Naive thymus-derived CD4-positive, alpha-beta T cell (primary cell): ENCODE results near the gene RARRES2. TPM values are rescaled to one million over a fixed set of nuclear protein-coding genes. Genes with fewer than 3 reads are reported as not detected.

Experiments used
- ATAC-seq: fragments of 150-1000 bp; cut with Tn5 transposase; 2 replicates; pipeline ENCODE4 v1.10.0; 2021; ENCODE audit warnings: mild to moderate bottlenecking, moderate library complexity
- CTCF ChIA-PET: fragments of 350-600 bp; sonication (Branson Sonifier 250); formaldehyde crosslinking; loops from one replicate; lab custom pipeline; 2021; ENCODE audit warnings: antibody characterized with exemption; lab: Charles Lee
- POLR2A ChIA-PET: fragments of 350-600 bp; sonication (Branson Sonifier 250); formaldehyde crosslinking; loops from one replicate; lab custom pipeline; 2021; ENCODE audit warnings: antibody characterized with exemption, inconsistent platforms; lab: Charles Lee
- DNase-seq, 9 donors: peaks; one replicate each; pipeline versions ENCODE4 v3.0.0 to v3.0.0-alpha.2; 2020 to 2022; ENCODE audit warnings: mixed read lengths in 1 of 9
- H3K27ac ChIP-seq: one replicate; pipeline ENCODE4 v1.7.0; 2013; ENCODE audit warnings: mild to moderate bottlenecking, low read depth, low read length, moderate library complexity
- H3K27me3 ChIP-seq, 2 donors: one replicate each; pipeline ENCODE4 v1.7.0; 2013; ENCODE audit warnings: low read length in 2 of 2, mild to moderate bottlenecking in 2 of 2, moderate library complexity in 2 of 2; ENCODE audit not compliant: control insufficient read depth in 2 of 2, insufficient read depth in 2 of 2
- H3K36me3 ChIP-seq, 3 experiments: 1 replicate in 2 of 3; 2 replicates in 1 of 3; pipeline ENCODE4 v1.7.0; 2013; ENCODE audit warnings: low read length in 3 of 3, mild to moderate bottlenecking in 3 of 3, moderate library complexity in 1 of 3; ENCODE audit not compliant: insufficient read depth in 3 of 3, control insufficient read depth in 2 of 3
- H3K4me1 ChIP-seq, 2 donors: one replicate each; pipeline ENCODE4 v1.7.0; 2013; ENCODE audit warnings: low read length in 2 of 2, mild to moderate bottlenecking in 2 of 2, moderate library complexity in 1 of 2; ENCODE audit not compliant: control insufficient read depth in 2 of 2, insufficient read depth in 2 of 2
- H3K4me3 ChIP-seq: 2 replicates; pipeline ENCODE4 v1.7.0; 2013; ENCODE audit warnings: mild to moderate bottlenecking, low read length
- H3K9me3 ChIP-seq, 3 experiments: 1 replicate in 2 of 3; 2 replicates in 1 of 3; pipeline ENCODE4 v1.7.0; 2013; ENCODE audit warnings: low read length in 3 of 3; ENCODE audit not compliant: control insufficient read depth in 2 of 3
- H3K27ac Mint-ChIP-seq, 9 donors: one replicate each; pipeline ENCODE4 v1.8.0; 2020 to 2022; ENCODE audit warnings: mixed read lengths in 9 of 9, mild to moderate bottlenecking in 8 of 9, moderate library complexity in 5 of 9, inconsistent platforms in 2 of 9
- H3K27me3 Mint-ChIP-seq, 5 donors: one replicate each; pipeline ENCODE4 v1.8.0; 2021 to 2022; ENCODE audit warnings: mixed read lengths in 5 of 5, mild to moderate bottlenecking in 1 of 5
- H3K36me3 Mint-ChIP-seq, 5 donors: one replicate each; pipeline ENCODE4 v1.8.0; 2020 to 2022; ENCODE audit warnings: mixed read lengths in 5 of 5, mild to moderate bottlenecking in 3 of 5, inconsistent platforms in 1 of 5
- H3K4me1 Mint-ChIP-seq, 7 donors: one replicate each; pipeline ENCODE4 v1.8.0; 2020 to 2022; ENCODE audit warnings: mixed read lengths in 7 of 7, mild to moderate bottlenecking in 3 of 7, inconsistent platforms in 1 of 7
- H3K4me3 Mint-ChIP-seq, 10 donors: one replicate each; pipeline ENCODE4 v1.8.0; 2020 to 2022; ENCODE audit warnings: mild to moderate bottlenecking in 10 of 10, mixed read lengths in 10 of 10, moderate library complexity in 6 of 10, inconsistent platforms in 2 of 10
- H3K9me3 Mint-ChIP-seq, 11 donors: one replicate each; pipeline ENCODE4 v1.8.0; 2020 to 2022; ENCODE audit warnings: mixed read lengths in 11 of 11, mild to moderate bottlenecking in 4 of 11, inconsistent platforms in 1 of 11, moderate library complexity in 1 of 11
- intact Hi-C, 2 donors: fragments of 100-400 bp; cut with micrococcal nuclease; formaldehyde crosslinking; loops; one replicate each; pipeline ENCODE4 v1.15.1; 2023
- polyA plus RNA-seq, 2 donors: library from polyadenylated mRNA; unstranded; fragments of 300-500 nt; fragmentation: Illumina TruSeq; gene quantifications; one replicate each; pipeline ENCODE4 v1.2.3, GENCODE V29; 2021
- total RNA-seq, 6 experiments: library from RNA in 5 of 6; stranded (reverse) in 5 of 6; gene quantifications; 1 replicate in 5 of 6; 2 replicates in 1 of 6; pipeline ENCODE4 v1.2.3 and lab custom pipeline; 2021 to 2026

RARRES2 gene
- total and polyA plus RNA-seq, 7 experiments from 2014 or later, result 0.38 TPM; not detected in 6

GRCh38 chr7:150381096-150381495, 39.7 kb upstream of the RARRES2 start:
- POLR2A ChIA-PET, result interaction anchor here (0.6 to 1.5 kb wide), 5 partner anchors 11 to 354 kb away, joined by 3 to 7 read pairs (median 4); partner anchors contain the start of gene REPIN1
- intact Hi-C loops, result no loop called here

DNA sequence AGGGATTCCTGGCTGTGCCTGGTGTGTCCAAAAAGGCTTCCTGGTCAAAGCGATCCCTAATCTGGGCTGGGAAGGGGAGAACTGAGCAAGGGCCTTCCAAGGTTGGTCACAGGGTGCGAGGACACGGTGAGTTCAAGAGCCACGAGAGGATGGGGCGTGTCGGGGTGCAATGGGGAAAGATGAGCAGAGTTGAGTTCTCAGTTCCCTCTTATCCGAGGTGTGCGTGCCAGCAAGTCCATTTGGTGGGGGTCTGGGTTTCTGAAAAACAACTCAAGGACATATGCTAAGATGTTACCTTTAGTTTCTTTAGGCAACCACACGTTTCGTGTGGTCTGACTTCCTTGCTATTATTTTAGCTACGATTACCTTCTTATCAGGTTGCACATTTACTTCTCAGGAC, 39.0 kb upstream of the RARRES2 start:
- H3K4me3 ChIP-seq, result no peak overlapping the region
- Mint-ChIP-seq H3K9me3 (no peaks in the 10 kb centered on the region), H3K4me1 (peaks cover 31 to 47% (median 39%) of the 10 kb centered on the region in 7 donors), H3K36me3 (peaks cover 0 to 4% (median 0%) of the 10 kb centered on the region in 5 donors), H3K4me3 (peak overlapping the region; percentile 84 to 95 (median 90)), H3K27ac (peak overlapping the region in 4 of 9 donors; percentile 61 to 79 (median 74)), H3K27me3 (no peaks in the 10 kb centered on the region)
- no peaks in the 10 kb centered on the region for H3K9me3 ChIP-seq
- H3K36me3 ChIP-seq, result no peaks in the 10 kb centered on the region
- ChIA-PET CTCF (no interaction called here), POLR2A (interaction anchor here (0.6 to 1.5 kb wide), 4 partner anchors 11 to 24 kb away, joined by 3 to 7 read pairs (median 4); partner anchors contain the start of gene REPIN1)
- DNase-seq (no peak), ATAC-seq (no peak)
- intact Hi-C loops, result no loop called here
- H3K27ac ChIP-seq, result no peak overlapping the region
- H3K4me1 ChIP-seq, result peaks cover 4 to 30% of the 10 kb centered on the region in 2 donors
- no peaks in the 10 kb centered on the region for H3K27me3 ChIP-seq

More at GRCh38 chr7:150381096-150381495, 39.7 kb upstream of the RARRES2 start:
- Mint-ChIP-seq H3K4me3 (peak overlapping the region in 2 of 10 donors; percentile 84 to 94), H3K36me3 (peaks cover 0 to 5% (median 0%) of the 10 kb centered on the region in 5 donors), H3K9me3 (no peaks in the 10 kb centered on the region), H3K27ac (no peak overlapping the region), H3K4me1 (peaks cover 26 to 41% (median 34%) of the 10 kb centered on the region in 7 donors), H3K27me3 (no peaks in the 10 kb centered on the region)
- Histone ChIP-seq H3K27me3 (no peaks in the 10 kb centered on the region), H3K27ac (no peak overlapping the region), H3K9me3 (no peaks in the 10 kb centered on the region), H3K4me3 (no peak overlapping the region), H3K36me3 (no peaks in the 10 kb centered on the region), H3K4me1 (peaks cover 4 to 27% of the 10 kb centered on the region in 2 donors)
- CTCF ChIA-PET, result no interaction called here
- ATAC-seq, result no peak
- no peak for DNase-seq

- Histone ChIP-seq H3K36me3 (no peaks in the 10 kb centered on the region), H3K27me3 (no peaks in the 10 kb centered on the region), H3K27ac (peak overlapping the region; percentile 91), H3K4me3 (peak overlapping the region; percentile 68), H3K9me3 (no peaks in the 10 kb centered on the region), H3K4me1 (peaks cover 4 to 30% of the 10 kb centered on the region in 2 donors)
- Mint-ChIP-seq H3K9me3 (no peaks in the 10 kb centered on the region), H3K27ac (peak overlapping the region; percentile 61 to 90 (median 74)), H3K36me3 (peaks cover 0 to 2% (median 0%) of the 10 kb centered on the region in 5 donors), H3K27me3 (no peaks in the 10 kb centered on the region), H3K4me3 (peak overlapping the region; percentile 84 to 95 (median 90)), H3K4me1 (peaks cover 31 to 51% (median 45%) of the 10 kb centered on the region in 7 donors)
- ATAC-seq (no peak), DNase-seq (peak in 1 of 9 donors; percentile 24)
- intact Hi-C loops, result loop anchor here (1.0 to 5.0 kb wide), 9 partner anchors 10 to 963 kb away; partner anchors contain the start of genes ACTR3C (in 2 of the 2), LRRC61 (in 2 of the 2), FASTK (in 1 of the 2) and NUB1 (in 1 of the 2)
- ChIA-PET POLR2A (interaction anchor here (1.3 to 1.5 kb wide), 3 partner anchors 10 to 22 kb away, joined by 3 to 7 read pairs (median 4); partner anchors contain the start of gene REPIN1), CTCF (no interaction called here)
Observed at GRCh38 chr7:150379441-150380379, 38.3 kb upstream of the RARRES2 start.

DNA sequence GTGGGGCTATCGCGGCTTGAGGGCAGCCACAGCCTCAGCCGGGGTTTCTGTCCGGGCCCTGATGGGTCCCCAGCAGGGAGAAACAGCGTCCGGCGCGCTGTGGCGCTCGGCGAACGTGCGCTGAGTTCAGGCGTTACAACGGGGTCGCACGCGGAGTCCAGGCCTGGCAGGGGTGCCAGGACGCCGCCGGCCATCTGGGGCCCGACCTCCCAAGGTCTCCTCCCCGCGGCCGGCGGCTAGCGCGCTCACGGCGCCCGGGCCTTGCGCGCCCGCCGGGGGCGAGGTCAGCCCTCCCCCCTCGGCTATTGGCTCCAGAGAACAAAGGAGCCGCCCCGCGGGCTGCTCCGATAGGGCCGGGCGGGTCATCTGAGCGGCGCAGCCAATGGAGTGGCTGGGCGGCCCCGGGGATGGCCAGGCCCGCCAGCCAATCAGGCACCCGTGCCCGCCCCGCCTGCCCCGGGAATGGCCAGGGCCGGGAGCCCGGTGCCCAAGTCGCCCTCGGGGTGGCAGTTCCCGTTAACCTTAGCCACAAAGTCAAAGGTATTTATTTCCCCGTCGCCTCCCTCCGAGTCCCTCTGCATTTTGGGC, 37.5 kb upstream of the RARRES2 start, which contains the start of gene ZNF775:
TSS of gene ZNF775 (plus strand) at position 478 of the 588 bp plus-strand sequence. CDS start 9,141 bp downstream, outside the sequence.
- CTCF ChIA-PET, result interaction anchor here (1.1 to 1.3 kb wide), 2 partner anchors 24 to 27 kb away, joined by 3 read pairs; a partner anchor contains a TSS
- H3K4me1 Mint-ChIP-seq, result peaks cover 32 to 57% (median 46%) of the 10 kb centered on the region in 7 donors
- ATAC-seq, result peak; percentile 98

DNA sequence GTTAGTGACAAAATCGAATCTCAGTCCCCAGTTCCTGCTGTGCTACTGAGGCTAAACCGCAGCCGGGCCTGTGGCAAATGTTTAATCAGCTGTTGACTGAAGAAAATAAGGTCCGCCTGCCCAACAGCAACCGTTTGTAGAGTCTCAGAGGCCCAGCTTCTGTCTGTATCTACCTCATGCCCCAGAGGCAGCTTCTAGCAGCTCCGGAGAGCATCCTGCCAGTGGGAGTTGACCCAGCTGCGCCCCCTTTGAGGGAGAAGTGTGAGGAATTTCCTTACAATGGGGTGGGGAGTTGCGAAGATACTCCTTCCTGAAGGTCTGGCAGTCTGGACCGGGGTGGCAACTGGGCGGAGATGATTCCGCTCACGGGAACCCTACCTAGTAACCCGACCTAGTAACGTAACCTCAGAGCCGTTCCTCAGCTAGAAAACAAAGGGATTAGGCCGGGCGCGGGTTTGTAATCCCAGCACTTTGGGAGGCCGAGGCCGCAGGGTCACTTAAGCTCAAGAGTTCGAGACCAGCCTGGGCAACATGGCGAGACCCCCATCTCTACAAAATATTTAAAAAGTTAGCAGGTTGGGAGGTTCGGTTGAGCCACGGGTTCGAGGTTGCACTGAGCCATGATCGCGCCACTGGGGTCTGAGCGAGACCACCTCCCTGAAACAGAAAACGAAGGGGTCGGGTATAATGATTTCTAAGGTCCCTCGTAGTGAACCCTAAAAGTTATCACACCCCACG, 36.9 kb upstream of the RARRES2 start:
- intact Hi-C loops, result loop anchor here (2.0 to 5.0 kb wide), 4 partner anchors 55 to 964 kb away; partner anchors contain the start of genes ACTR3C (in 2 of the 2), LRRC61 (in 2 of the 2), FASTK (in 1 of the 2) and NUB1 (in 1 of the 2)
- Histone ChIP-seq H3K27me3 (no peaks in the 10 kb centered on the region), H3K36me3 (peaks cover 0 to 9% (median 0%) of the 10 kb centered on the region in 3 experiments), H3K9me3 (no peaks in the 10 kb centered on the region), H3K4me1 (peaks cover 4 to 30% of the 10 kb centered on the region in 2 donors), H3K4me3 (peak overlapping the region; percentile 68), H3K27ac (peak overlapping the region; percentile 91)
- Mint-ChIP-seq H3K9me3 (no peaks in the 10 kb centered on the region), H3K27me3 (no peaks in the 10 kb centered on the region), H3K4me3 (peak overlapping the region; percentile 75 to 91 (median 86)), H3K27ac (peak overlapping the region; percentile 51 to 95 (median 86)), H3K36me3 (peaks cover 0 to 13% (median 5%) of the 10 kb centered on the region in 5 donors), H3K4me1 (peaks cover 35 to 64% (median 53%) of the 10 kb centered on the region in 7 donors)
- ChIA-PET CTCF (interaction anchor here (0.9 to 1.5 kb wide), 4 partner anchors 10 to 28 kb away, joined by 3 to 4 read pairs (median 3); partner anchors contain the start of gene REPIN1), POLR2A (interaction anchor here (0.6 to 2.4 kb wide), 14 partner anchors 9 to 849 kb away, joined by 3 to 35 read pairs (median 4); partner anchors contain the start of genes ABCF2, ACTR3C, GIMAP4 and LRRC61)
- DNase-seq (peak in 6 of 9 donors; percentile 22 to 41 (median 38)), ATAC-seq (no peak)

More for the DNA sequence above, 37.5 kb upstream of the RARRES2 start, which contains the start of gene ZNF775:
- Histone ChIP-seq H3K4me3 (peak within 1 kb of the TSS; percentile 68), H3K4me1 (peaks cover 4 to 30% of the 10 kb centered on the region in 2 donors), H3K36me3 (peaks cover 0 to 6% (median 0%) of the 10 kb centered on the region in 3 experiments), H3K27me3 (no peaks in the 10 kb centered on the region), H3K27ac (peak within 1 kb of the TSS; percentile 91), H3K9me3 (no peaks in the 10 kb centered on the region)
- peak; percentile 87 to 96 (median 90) for DNase-seq
- peak within 1 kb of the TSS; percentile 61 to 95 (median 86) for H3K27ac Mint-ChIP-seq
- intact Hi-C loops, result loop anchor here (1.0 to 5.0 kb wide), 9 partner anchors 10 to 963 kb away; partner anchors contain the start of genes ACTR3C (in 2 of the 2), LRRC61 (in 2 of the 2), FASTK (in 1 of the 2) and NUB1 (in 1 of the 2)
- POLR2A ChIA-PET, result interaction anchor here (0.7 to 2.3 kb wide), 5 partner anchors 10 to 376 kb away, joined by 3 to 35 read pairs (median 8); partner anchors contain the start of genes ACTR3C, LRRC61 and REPIN1
- H3K27me3 Mint-ChIP-seq, result no peaks in the 10 kb centered on the region
- H3K9me3 Mint-ChIP-seq, result no peaks in the 10 kb centered on the region
- peaks cover 0 to 7% (median 0%) of the 10 kb centered on the region in 5 donors for H3K36me3 Mint-ChIP-seq
- peak within 1 kb of the TSS; percentile 84 to 95 (median 90) for H3K4me3 Mint-ChIP-seq
